NCI-H526 (cell line): ENCODE data around the gene ZNG1E.
"Not testable (repeated sequence)": the region's sequence is repeated elsewhere in the genome, so short reads cannot be mapped to it uniquely, and the experiment has no call there.

Experiments used
- DNase-seq, 2 experiments: peaks; one replicate each; lab custom pipeline; 2025; lab: John Stamatoyannopoulos, UW

ZNG1E gene

GRCh38 chr9:65675589-65676021 is at the start of gene ZNG1E:
TSS of gene ZNG1E (plus strand) at chr9:65675928. CDS start at chr9:65675977, 49 bp downstream.
- DNase-seq: not testable (repeated sequence)

GRCh38 chr9:65673579-65673978 is 2.1 kb upstream of the ZNG1E start:
- DNase-seq: not testable (repeated sequence)

- not testable (repeated sequence) for DNase-seq
Observed at GRCh38 chr9:65675018-65675417, 710 bp upstream of the ZNG1E start.

- not testable (repeated sequence) for DNase-seq
Observed at GRCh38 chr9:65676389-65676788, 661 bp downstream of the ZNG1E start.

- not testable (repeated sequence) for DNase-seq
Observed at GRCh38 chr9:65678533-65678932, 2.8 kb downstream of the ZNG1E start.

GRCh38 chr9:65703550-65703949 is 27.8 kb downstream of the ZNG1E start:
- DNase-seq: not testable (repeated sequence)

- DNase-seq: not testable (repeated sequence)
Observed at GRCh38 chr9:65714445-65714844, 38.7 kb downstream of the ZNG1E start.

- DNase-seq: not testable (repeated sequence)
Observed at GRCh38 chr9:65737096-65737564, 61.4 kb downstream of the ZNG1E start, which contains the start of gene FOXD4L4. TSS of gene FOXD4L4 (plus strand) at chr9:65737146. CDS start at chr9:65737146, 0 bp downstream.

- DNase-seq: not testable (repeated sequence)
Observed at GRCh38 chr9:65738133-65738532, 62.4 kb downstream of the ZNG1E start.
